ENCODE results near the gene SIRT3.
"Not testable (repeated sequence)": the region's sequence is repeated elsewhere in the genome, so short reads cannot be mapped to it uniquely, and the experiment has no call there.

SIRT3 gene

DNA sequence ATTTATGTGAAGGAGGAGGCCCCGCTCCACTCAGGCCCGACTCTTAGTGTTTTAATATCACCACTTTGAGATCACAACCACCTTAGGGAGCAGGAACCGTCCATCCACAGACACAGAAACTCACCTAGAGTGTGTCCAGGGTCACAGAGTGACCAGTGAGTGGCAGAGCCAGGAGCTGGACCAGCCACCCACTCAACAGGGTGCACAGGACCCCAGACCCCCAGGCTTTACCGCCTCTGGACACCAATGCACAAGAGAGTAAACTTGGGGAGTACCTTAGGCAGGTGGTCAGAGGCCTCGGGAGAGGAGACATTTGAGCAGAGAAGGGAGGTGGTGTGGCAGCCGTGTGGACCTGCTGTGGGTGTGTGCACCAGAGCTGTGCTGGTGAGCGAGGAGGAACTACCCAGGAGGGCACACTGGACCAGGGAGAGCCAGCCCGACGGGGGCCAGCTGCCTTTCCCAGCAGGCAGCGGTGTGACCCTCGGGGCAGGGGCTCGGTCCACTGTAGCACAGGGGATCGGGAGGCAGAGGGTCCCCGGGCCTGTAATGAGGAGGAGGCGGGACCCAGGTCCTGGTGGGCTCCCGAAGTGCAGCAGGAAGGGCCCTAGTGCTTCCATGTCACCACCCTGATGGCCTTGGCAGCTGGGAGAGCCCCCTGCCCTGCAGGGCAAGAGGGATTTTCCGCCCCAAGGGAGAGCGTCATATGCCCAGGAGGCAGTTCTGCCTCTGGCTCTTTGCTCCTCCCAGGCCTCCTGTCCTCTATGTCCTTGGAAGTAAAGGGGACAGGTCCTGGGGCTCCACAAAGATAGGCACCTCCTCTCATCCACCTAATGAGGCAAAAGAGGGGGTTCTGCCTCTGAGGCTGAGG is 34.5 kb upstream of the SIRT3 start:
- DNase-seq: no peak

GRCh38 chr11:269146-269890 is 33.2 kb upstream of the SIRT3 start:
- DNase-seq: no peak

GRCh38 chr11:268716-269145 is 32.6 kb upstream of the SIRT3 start:
- DNase-seq: not testable (repeated sequence)

GRCh38 chr11:267491-267994 is 31.4 kb upstream of the SIRT3 start:
- DNase-seq: no peak

DNA sequence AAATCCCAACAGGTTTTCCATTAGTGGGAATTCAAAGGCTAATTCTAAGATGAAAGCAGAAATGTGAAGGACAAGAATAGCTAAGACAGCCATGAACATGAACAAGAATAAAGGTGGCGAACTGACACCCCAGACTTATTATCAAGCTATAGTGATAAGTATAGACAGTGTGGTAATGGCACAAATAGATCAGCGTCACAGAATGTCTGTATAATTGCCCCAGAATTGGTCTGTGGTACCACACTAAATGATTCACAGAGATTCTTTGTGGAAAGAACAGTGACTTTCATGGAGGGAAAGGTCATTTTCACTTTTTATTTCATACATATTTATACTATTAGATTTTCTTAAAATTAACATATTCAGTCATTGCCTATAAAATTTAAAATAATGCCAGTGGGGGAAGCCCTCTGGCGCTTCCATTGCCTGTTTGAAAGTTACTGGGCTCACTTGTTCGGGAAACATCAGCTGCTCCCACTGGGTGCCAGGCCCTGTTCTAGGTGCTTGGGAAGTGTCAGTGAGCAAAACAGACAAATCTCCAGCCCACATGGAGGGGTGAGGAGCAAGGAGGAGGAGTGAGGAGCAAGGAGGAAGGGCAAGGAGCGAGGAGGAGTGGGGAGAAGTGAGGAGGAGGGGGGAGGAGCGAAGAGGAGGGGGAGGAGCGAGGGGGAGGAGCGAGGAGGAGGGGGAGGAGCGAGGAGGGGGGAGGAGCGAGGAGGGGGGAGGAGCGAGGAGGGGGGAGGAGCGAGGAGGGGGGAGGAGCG is 30.7 kb upstream of the SIRT3 start:
- DNase-seq: no peak

GRCh38 chr11:261624-262023 is 25.5 kb upstream of the SIRT3 start:
- DNase-seq: no peak

DNA sequence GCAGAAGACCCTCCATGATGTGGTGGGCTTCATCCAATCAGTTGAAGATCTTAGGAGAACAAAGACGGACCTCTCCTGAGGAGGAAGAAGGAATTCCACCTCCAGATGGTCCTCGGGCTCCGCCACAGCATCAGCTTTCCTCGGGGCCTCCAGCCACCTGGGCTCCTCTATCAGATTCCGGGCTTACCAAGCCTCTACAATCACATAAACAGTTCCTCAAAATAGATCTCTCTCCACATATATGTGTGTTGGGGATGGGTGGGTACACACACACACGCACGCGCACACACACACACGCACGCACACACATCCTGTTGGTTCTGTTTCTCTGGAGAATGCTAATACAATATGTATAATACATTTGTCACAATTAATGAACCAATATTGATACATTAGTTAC is 23.3 kb upstream of the SIRT3 start:
- no peak for DNase-seq

DNA sequence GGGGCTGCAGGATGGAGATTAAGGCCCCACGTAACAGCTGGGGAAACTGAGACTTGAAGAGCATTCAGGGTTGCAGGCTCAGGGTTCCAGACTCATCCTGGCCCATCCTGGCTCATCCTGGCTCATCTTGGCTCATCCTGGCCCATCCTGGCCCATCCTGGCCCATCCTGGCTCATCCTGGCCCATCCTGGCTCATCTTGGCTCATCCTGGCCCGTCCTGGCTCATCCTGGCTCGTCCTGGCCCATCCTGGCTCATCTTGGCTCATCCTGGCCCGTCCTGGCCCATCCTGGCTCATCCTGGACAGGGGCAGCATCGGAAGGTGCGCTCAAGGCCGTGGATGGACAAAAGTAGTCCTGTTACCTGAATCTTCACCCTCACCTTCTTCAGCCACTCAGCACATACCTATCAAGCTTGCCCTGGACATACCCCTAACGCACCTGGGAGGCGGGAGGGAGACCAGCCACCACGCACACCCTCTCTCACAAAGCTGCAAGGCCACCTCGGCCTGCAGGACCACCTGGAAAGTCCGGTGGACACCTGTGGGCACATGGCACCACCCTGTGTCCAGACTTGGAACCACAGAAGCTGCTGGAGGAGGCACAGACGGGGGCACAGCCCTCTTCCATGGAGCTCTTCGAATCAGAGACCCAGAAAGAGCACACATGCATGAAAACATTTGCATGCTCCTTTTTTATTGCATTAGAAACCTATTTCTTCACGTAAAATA is 21.8 kb upstream of the SIRT3 start:
- no peak for DNase-seq

- DNase-seq: no peak
Measured at GRCh38 chr11:256952-257737, 21.0 kb upstream of the SIRT3 start.

DNA sequence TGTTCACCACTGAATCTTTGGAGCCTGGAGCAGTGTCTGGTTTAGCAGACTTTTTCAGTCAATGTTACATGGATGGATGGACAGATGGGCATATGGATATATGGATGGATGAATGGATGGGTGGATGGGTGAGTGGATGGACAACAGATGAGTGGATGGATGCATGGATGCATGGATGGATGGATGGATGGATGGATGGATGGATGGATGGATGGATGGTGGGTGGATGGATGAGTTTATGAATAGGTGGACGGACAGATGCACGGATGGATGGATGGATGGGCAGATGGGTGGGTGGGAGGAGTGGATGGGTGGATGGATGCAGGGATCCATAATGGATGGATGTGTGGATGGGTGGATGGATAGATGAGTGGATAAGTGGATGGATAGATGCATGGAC is 19.7 kb upstream of the SIRT3 start:
- DNase-seq: no peak

DNA sequence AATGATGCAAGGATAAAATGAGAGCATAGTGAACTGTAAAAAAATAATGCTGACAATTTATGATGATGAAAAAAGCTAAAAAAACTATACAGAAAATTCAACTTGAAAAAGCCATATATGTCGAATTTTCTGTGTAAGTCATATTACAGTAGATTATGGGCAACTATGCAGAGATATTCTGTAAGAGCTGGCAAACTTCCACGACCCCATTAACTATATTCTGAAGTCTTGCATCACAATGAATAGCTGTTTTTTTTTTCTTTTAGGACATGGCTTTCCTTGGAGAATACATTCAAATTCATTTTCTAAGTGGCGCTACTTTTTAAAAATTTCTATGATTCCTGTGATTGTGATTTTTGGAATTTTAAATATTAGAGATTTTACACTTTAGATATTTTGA is 19.0 kb upstream of the SIRT3 start:
- DNase-seq: no peak

DNA sequence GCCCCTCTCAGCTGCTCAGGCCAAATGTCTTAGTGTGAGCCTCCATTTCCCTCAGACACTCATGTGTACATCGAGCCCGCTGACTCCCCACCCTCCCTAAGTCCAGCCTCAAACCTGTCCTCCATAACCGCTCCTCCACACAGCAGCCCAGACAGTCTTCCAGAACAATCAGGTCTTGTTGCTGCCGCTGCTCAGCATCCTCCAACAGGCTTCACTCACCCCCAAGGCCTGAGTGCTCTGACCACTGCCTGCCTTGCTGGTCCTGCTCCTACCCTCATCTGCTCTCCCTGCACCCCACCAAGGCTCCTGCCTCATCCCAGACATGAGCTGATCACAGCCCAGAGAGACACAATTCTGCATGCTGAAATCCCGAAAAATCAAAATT is 17.7 kb upstream of the SIRT3 start:
- DNase-seq: no peak

GRCh38 chr11:253160-253885 is 17.2 kb upstream of the SIRT3 start:
- no peak for DNase-seq

GRCh38 chr11:252666-253065 is 16.5 kb upstream of the SIRT3 start:
- no peak for DNase-seq

DNA sequence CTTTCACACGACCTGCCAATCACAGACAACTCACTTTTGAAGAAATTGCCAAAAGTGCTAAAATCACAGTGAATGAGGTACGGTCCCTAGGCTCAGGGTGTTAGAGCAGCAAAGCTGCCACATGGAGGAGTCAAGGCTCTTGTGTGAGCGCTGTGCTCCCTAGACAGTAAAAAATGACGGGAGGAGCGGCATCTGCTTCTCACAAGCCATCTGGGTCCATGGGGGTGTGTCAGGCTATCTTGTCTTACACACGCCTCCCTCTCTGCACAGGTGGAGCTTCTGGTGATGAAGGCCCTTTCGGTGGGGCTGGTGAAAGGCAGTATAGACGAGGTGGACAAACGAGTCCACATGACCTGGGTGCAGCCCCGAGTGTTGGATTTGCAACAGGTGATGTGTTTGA is 15.4 kb upstream of the SIRT3 start:
- no peak for DNase-seq

- DNase-seq: no peak
Measured at GRCh38 chr11:250740-251299, 14.7 kb upstream of the SIRT3 start.

DNA sequence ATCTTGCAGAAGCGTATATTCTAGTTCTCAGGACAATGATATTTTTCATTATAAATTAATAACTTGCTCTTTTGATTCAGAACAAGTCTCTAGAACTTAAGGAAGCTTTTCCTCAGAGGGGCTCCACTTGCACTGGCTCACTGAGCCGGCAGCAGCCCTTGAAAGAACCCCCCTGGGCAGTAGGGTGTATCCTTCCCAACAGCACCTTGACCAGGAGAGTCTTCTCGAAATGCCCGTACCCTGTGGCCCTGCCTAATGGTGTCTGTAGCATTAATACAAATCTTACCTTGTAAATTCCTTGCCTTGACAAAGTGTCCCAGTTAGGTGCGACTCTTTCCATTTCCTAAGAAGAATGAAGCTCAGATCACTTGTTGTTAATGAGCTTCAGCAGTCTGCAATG is 14.1 kb upstream of the SIRT3 start:
- no peak for DNase-seq

DNA sequence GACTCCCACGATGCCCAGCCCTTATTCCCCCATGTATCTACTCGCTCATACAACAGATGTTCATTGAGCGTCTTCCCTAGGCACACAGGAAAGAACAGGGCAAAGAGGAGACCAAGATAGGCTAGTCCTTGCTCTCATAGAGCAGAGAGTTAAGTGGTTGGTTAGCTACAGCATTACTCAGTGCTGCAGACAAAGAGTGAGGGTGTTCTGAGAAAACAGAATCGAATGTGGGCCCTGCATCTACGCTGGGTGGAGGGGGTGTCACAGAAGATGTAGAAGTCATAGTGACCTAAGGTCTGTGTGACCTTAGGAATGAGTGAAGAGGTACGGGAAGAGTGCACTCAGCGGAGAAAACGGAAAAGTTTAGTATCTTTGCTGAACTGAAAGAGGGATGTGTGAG is 12.9 kb upstream of the SIRT3 start:
- DNase-seq: no peak

DNA sequence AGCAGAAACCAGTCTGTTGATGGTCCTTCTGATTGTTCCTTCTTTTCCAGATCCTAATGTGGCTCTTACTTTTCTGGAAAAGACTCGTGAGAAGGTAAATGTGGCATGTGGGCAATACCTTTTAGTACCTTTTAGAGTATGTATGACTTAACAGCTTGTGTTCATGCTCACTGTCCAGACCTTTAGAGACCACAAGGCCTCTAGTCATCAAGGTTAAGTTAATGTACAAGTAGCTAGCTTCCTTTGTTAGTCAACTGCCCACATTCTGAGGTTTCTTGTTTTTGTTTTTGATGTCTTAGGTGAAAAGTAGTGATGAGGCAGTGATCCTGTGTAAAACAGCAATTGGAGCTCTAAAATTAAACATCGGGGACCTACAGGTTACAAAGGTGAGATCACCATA is 8.2 kb upstream of the SIRT3 start:
- no peak for DNase-seq

DNA sequence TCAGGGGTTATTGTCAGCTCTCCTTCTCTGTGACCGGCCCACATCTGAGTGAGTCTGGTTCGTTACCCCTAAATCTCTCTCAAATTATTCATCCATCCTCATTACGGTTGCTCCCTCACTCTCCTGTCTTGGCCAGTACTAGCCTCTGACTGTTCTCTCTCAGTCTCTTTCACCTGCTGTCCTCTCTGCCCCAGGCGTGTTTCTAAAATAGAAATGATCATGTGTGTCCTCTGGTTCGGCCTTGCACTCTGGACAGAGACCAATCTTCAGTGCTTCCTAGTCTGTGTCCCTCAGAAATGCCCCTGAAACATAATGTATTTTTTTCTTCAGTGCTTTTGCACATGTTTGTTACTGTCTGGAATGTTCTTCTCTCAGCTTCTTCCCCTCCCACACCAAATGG is 5.5 kb upstream of the SIRT3 start:
- no peak for DNase-seq

GRCh38 chr11:240315-240714 is 4.2 kb upstream of the SIRT3 start:
- DNase-seq: no peak

Measured in cortex of kidney (tissue), 1 donor.